Vagina (tissue), 2 donors: ENCODE measurements around the gene NCBP1.
"Not testable (repeated sequence)": the region's sequence is repeated elsewhere in the genome, so short reads cannot be mapped to it uniquely, and the experiment has no call there.

Experiments
- CTCF ChIP-seq, 3 experiments: fragments of 450-650 bp in 2 of 3; fragments of 200-600 bp in 1 of 3; sonication (generic) in 1 of 3; IDR thresholded peaks; one replicate each; pipeline ENCODE4 v1.5.1; 2017 to 2019; ENCODE audit warnings: antibody characterized with exemption in 3 of 3, mild to moderate bottlenecking in 2 of 3, moderate library complexity in 2 of 3
- POLR2AphosphoS5 ChIP-seq, 2 donors: sonication (generic); formaldehyde crosslinking; IDR thresholded peaks; one replicate each; pipeline ENCODE4 v1.9.0; 2017; ENCODE audit warnings: antibody characterized with exemption in 2 of 2, mild to moderate bottlenecking in 2 of 2, low read depth in 1 of 2; ENCODE audit not compliant: insufficient read depth in 1 of 2

GRCh38 chr9:97586909-97587308, 46.7 kb upstream of the NCBP1 start:
- TF ChIP-seq CTCF (IDR thresholded peaks at IDR 0.05); POLR2AphosphoS5 (IDR thresholded peaks at IDR 0.05; ENCODE audit: insufficient read depth in 1 of 2, low read depth in 1 of 2): not testable (repeated sequence)
